ENCODE results near the gene APBA2. TPM values are rescaled to one million over a fixed set of nuclear protein-coding genes. Genes with fewer than 3 reads are reported as not detected.

APBA2 gene
- total RNA-seq, 2 donors from 2014 or later: 2.3 to 3.8 TPM

- Mint-ChIP-seq H3K4me3 (no peak overlapping the region), H3K4me1 (no peaks in the 10 kb centered on the region), H3K27me3 (no peaks in the 10 kb centered on the region), H3K36me3 (ENCODE audit: low read depth) (no peaks in the 10 kb centered on the region), H3K27ac (no peak overlapping the region), H3K9me3 (no peaks in the 10 kb centered on the region)
- ATAC-seq (replicated peaks): no peak
These were observed 91.7 kb downstream of the APBA2 start for GRCh38 chr15:28977377-28978010.

DNA sequence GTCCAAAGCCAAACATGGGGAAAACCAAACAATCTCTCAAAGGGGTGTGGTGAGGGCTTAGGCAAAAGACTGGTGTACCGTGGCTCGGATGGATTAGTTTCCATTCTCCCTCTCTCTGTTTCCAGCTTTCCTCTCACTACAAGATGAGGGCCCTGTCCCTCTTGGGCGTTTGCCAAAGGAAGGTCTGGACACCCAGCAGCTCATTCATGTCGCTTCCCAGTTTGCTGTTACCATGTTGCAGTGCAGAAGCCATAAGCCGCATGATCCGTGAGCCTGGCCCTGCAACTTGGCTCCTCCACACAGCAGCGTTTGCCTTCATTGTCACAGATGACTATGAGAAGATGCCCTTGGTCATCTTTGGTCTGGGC lies 92.2 kb downstream of the APBA2 start:
- H3K27me3 Mint-ChIP-seq: no peaks in the 10 kb centered on the region
- no peaks in the 10 kb centered on the region for H3K36me3 Mint-ChIP-seq (ENCODE audit: low read depth)
- H3K4me3 Mint-ChIP-seq: no peak overlapping the region
- H3K27ac Mint-ChIP-seq: no peak overlapping the region
- H3K9me3 Mint-ChIP-seq: no peaks in the 10 kb centered on the region
- ATAC-seq (replicated peaks): no peak
- H3K4me1 Mint-ChIP-seq: no peaks in the 10 kb centered on the region

GRCh38 chr15:28978661-28979060 lies 92.9 kb downstream of the APBA2 start:
- Mint-ChIP-seq H3K4me3 (no peak overlapping the region), H3K4me1 (no peaks in the 10 kb centered on the region)

GRCh38 chr15:28979208-28979841 lies 93.6 kb downstream of the APBA2 start:
- Mint-ChIP-seq H3K36me3 (ENCODE audit: low read depth) (no peaks in the 10 kb centered on the region), H3K4me1 (no peaks in the 10 kb centered on the region), H3K9me3 (no peaks in the 10 kb centered on the region), H3K4me3 (no peak overlapping the region), H3K27me3 (no peaks in the 10 kb centered on the region), H3K27ac (no peak overlapping the region)
- no peak for ATAC-seq (replicated peaks)

More at GRCh38 chr15:28978661-28979060, 92.9 kb downstream of the APBA2 start:
- ATAC-seq (replicated peaks): no peak
- no peaks in the 10 kb centered on the region for H3K27me3 Mint-ChIP-seq
- no peaks in the 10 kb centered on the region for H3K9me3 Mint-ChIP-seq
- H3K36me3 Mint-ChIP-seq (ENCODE audit: low read depth): no peaks in the 10 kb centered on the region
- H3K27ac Mint-ChIP-seq: no peak overlapping the region

- H3K4me1 Mint-ChIP-seq: peaks cover 13% of the 10 kb centered on the region
- H3K36me3 Mint-ChIP-seq (ENCODE audit: low read depth): no peaks in the 10 kb centered on the region
- no peak overlapping the region for H3K4me3 Mint-ChIP-seq
- no peaks in the 10 kb centered on the region for H3K9me3 Mint-ChIP-seq
- no peak overlapping the region for H3K27ac Mint-ChIP-seq
- H3K27me3 Mint-ChIP-seq: no peaks in the 10 kb centered on the region
- ATAC-seq (replicated peaks): no peak
These were observed 95.1 kb downstream of the APBA2 start for GRCh38 chr15:28980709-28981350.

DNA sequence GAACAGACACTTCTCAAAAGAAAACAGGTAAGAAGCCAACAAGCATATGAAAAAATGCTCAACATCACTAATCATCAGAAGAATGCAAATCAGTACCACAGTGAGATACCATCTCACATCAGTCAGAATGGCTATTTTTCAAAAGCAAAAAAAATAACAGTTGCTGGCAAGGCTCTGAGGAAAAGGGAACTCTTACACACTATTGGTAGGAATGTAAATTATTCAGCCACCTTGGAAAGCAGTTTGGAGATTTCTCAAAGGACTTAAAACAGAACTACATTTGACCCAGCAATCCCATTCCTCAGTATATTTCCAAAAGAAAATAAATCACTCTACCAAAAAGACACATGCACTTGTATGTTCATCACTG lies 95.6 kb downstream of the APBA2 start:
- no peaks in the 10 kb centered on the region for H3K27me3 Mint-ChIP-seq
- no peak overlapping the region for H3K27ac Mint-ChIP-seq
- H3K4me3 Mint-ChIP-seq: no peak overlapping the region
- no peaks in the 10 kb centered on the region for H3K36me3 Mint-ChIP-seq (ENCODE audit: low read depth)
- ATAC-seq (replicated peaks): no peak
- H3K4me1 Mint-ChIP-seq: peaks cover 13% of the 10 kb centered on the region
- no peaks in the 10 kb centered on the region for H3K9me3 Mint-ChIP-seq

DNA sequence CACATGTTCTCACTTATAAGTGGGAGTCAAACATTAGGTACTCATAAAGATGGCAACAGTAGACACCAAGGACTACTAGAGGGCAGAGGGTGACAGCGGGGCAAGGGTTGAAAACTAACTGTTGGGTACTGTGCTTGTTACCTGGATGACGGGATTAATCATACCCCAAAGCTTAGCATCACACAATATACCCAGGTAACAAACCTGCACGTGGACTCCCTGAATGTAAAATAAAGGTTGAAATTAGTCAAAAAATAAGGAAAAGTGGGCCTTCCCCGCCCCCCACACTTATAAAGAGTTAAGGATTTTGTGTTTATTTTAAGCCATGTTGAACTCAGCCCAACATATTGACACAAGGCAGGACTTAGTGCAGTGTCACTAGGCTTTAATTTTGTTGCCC lies 96.1 kb downstream of the APBA2 start:
- Mint-ChIP-seq H3K36me3 (ENCODE audit: low read depth) (no peaks in the 10 kb centered on the region), H3K4me3 (no peak overlapping the region), H3K27ac (no peak overlapping the region), H3K9me3 (peaks cover under 1% of the 10 kb centered on the region), H3K4me1 (peaks cover 13% of the 10 kb centered on the region), H3K27me3 (no peaks in the 10 kb centered on the region)
- no peak for ATAC-seq (replicated peaks)

DNA sequence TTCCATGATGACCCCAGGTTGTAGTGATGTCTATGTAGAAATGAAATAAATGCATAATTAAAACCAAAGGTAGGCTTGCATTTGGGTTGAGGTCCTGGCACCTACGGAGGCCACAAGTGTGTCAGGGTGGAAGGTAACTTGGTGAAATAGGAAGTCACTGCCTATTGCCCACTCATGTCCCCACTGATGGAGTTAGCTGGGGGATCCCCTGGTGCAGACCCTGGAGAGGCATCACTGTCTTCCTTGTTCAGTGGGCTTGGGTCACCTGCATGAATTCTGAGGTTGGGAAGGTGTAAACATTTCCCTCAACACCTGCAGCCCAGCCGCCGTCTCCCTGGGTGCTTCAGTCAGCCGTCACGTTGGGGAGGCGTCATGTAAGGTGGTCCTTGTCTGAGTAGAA lies 97.1 kb downstream of the APBA2 start:
- H3K4me3 Mint-ChIP-seq: no peak overlapping the region
- no peaks in the 10 kb centered on the region for H3K27me3 Mint-ChIP-seq
- H3K36me3 Mint-ChIP-seq (ENCODE audit: low read depth): no peaks in the 10 kb centered on the region
- H3K9me3 Mint-ChIP-seq: peaks cover 5% of the 10 kb centered on the region
- ATAC-seq (replicated peaks): no peak
- H3K4me1 Mint-ChIP-seq: peaks cover 13% of the 10 kb centered on the region
- no peak overlapping the region for H3K27ac Mint-ChIP-seq

GRCh38 chr15:28983432-28984311 lies 97.9 kb downstream of the APBA2 start:
- no peak for ATAC-seq (replicated peaks)
- H3K27ac Mint-ChIP-seq: no peak overlapping the region
- no peaks in the 10 kb centered on the region for H3K36me3 Mint-ChIP-seq (ENCODE audit: low read depth)
- H3K4me1 Mint-ChIP-seq: peaks cover 13% of the 10 kb centered on the region
- peaks cover 5% of the 10 kb centered on the region for H3K9me3 Mint-ChIP-seq
- no peaks in the 10 kb centered on the region for H3K27me3 Mint-ChIP-seq
- H3K4me3 Mint-ChIP-seq: no peak overlapping the region

DNA sequence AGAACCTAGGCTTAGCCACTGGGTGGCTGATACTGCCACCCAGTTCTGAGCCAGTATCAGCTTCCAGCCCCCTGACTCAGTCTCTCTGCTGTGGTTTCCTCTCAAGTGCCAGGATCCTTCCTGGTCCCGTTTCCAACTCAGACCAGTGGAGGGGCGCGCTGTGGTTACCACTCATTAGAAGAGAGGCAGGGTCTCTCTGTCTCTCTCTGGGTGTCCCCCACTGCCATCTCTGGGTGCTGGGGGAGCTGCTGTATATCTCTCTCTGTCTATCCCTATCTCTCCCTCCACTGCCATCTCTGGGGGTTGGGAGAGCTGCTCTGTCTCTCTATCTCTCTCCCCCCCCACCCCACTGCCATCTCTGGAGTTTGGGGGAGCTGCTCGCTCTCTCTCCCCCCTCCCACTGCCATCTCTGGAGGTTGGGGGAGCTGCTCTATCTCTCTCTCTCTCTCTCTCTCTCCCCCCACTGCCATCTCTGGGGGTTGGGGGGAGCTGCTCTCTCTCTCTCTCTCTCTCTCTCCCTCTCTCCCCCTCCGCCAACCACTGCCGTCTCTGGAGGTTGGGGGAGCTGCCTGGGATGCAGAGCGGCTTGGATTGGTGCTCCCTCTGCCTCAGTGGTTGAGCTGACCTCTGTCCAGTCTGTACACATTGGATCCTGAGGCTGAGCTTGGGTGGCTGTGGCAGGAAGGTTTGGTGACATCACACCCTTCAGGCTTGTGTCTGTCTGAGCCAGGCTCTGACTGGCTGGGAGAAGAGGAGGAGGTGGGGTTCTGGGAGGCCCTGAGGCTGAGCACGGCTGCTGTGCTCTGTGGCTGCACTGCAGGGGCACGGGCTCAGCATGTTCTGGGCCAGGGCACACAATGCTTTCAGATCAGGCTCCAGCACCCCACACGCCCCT lies 98.9 kb downstream of the APBA2 start:
- H3K4me1 Mint-ChIP-seq: peaks cover 13% of the 10 kb centered on the region
- no peaks in the 10 kb centered on the region for H3K27me3 Mint-ChIP-seq
- peak overlapping the region; percentile 38 for H3K4me3 Mint-ChIP-seq
- H3K36me3 Mint-ChIP-seq (ENCODE audit: low read depth): no peaks in the 10 kb centered on the region
- H3K9me3 Mint-ChIP-seq: peaks cover 5% of the 10 kb centered on the region
- ATAC-seq (replicated peaks): peak; percentile 75
- peak overlapping the region; percentile 48 for H3K27ac Mint-ChIP-seq

- Mint-ChIP-seq H3K4me3 (peak overlapping the region; percentile 38), H3K9me3 (peaks cover 5% of the 10 kb centered on the region), H3K4me1 (peaks cover 13% of the 10 kb centered on the region), H3K27ac (peak overlapping the region; percentile 48), H3K27me3 (no peaks in the 10 kb centered on the region), H3K36me3 (ENCODE audit: low read depth) (no peaks in the 10 kb centered on the region)
- no peak for ATAC-seq (replicated peaks)
These were observed 99.5 kb downstream of the APBA2 start for GRCh38 chr15:28985316-28985645.

GRCh38 chr15:28985691-28986090 lies 99.9 kb downstream of the APBA2 start:
- H3K4me3 Mint-ChIP-seq: peak overlapping the region; percentile 38

DNA sequence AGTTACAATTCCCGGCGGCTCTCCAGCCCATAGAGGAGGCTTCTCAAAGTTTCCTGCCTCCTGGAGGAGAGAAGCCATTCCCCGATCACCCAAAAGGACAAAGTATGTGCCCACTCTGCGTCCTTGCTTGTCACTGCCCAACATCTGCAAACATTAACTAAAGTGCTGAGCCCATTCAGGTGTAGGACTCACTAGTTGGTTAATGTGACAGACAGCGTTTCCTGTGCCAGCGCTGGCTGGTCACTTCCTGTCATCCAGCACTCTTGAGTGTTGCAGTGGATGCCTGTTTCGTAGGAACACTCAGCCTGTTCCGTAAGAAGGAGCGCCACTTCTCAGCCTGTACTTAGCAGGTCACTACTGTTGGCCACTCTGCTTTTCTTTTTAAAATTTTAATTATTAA lies 100.3 kb downstream of the APBA2 start:
- H3K27ac Mint-ChIP-seq: no peak overlapping the region
- no peaks in the 10 kb centered on the region for H3K27me3 Mint-ChIP-seq
- peak overlapping the region; percentile 38 for H3K4me3 Mint-ChIP-seq
- ATAC-seq (replicated peaks): peak; percentile 28
- peaks cover 13% of the 10 kb centered on the region for H3K4me1 Mint-ChIP-seq
- peaks cover 5% of the 10 kb centered on the region for H3K9me3 Mint-ChIP-seq
- H3K36me3 Mint-ChIP-seq (ENCODE audit: low read depth): no peaks in the 10 kb centered on the region

More at GRCh38 chr15:28985691-28986090, 99.9 kb downstream of the APBA2 start:
- H3K4me1 Mint-ChIP-seq: peaks cover 13% of the 10 kb centered on the region
- no peak for ATAC-seq (replicated peaks)
- H3K36me3 Mint-ChIP-seq (ENCODE audit: low read depth): no peaks in the 10 kb centered on the region
- H3K27me3 Mint-ChIP-seq: no peaks in the 10 kb centered on the region
- no peak overlapping the region for H3K27ac Mint-ChIP-seq
- peaks cover 5% of the 10 kb centered on the region for H3K9me3 Mint-ChIP-seq

DNA sequence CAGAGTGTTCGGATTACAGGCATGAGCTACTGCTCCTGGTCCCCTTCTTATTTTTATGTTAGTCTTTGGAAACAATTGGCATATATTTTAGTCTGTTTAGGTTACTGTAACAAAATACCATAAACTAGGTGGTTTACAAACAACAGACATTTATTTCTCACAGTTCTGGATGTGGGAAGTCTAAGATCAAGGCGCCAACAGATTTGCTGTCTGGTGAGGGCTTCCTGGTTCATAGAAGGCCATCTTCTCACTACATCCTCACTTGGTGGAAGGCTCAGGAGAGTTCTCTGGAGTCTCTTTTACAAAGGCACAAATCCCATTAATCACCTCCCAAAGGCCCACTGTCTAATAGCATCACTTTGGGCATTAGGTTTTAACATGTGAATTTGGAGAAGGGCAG lies 101.0 kb downstream of the APBA2 start:
- H3K9me3 Mint-ChIP-seq: peaks cover 5% of the 10 kb centered on the region
- no peak for ATAC-seq (replicated peaks)
- peaks cover 13% of the 10 kb centered on the region for H3K4me1 Mint-ChIP-seq
- H3K27ac Mint-ChIP-seq: no peak overlapping the region
- H3K36me3 Mint-ChIP-seq (ENCODE audit: low read depth): no peaks in the 10 kb centered on the region
- no peak overlapping the region for H3K4me3 Mint-ChIP-seq
- H3K27me3 Mint-ChIP-seq: no peaks in the 10 kb centered on the region
